NCI-H345 treated with DMSO at 0.1 percent for 48 hours (cell line): Measurements from ENCODE around the gene SCN2B.
A peak's percentile ranks its signal among the peaks of the same experiment; 100 is the strongest.

Experiments
- DNase-seq: peaks from one replicate; lab custom pipeline; 2025; ENCODE audit not compliant: unreplicated experiment; lab: John Stamatoyannopoulos, UW

Gene SCN2B

GRCh38 chr11:118175031-118175992 is 1.1 kb downstream of the SCN2B start:
- DNase-seq: no peak

GRCh38 chr11:118174006-118174567 is 2.4 kb downstream of the SCN2B start:
- DNase-seq: no peak

- DNase-seq: no peak
Observed at GRCh38 chr11:118172356-118172755, 4.1 kb downstream of the SCN2B start.

- peak; percentile 66 for DNase-seq
Observed at GRCh38 chr11:118171269-118172062, 5.0 kb downstream of the SCN2B start.

- DNase-seq: peak; percentile 67
Observed at GRCh38 chr11:118170882-118171268, 5.6 kb downstream of the SCN2B start.

- no peak for DNase-seq
Observed at GRCh38 chr11:118170231-118170630, 6.2 kb downstream of the SCN2B start.

GRCh38 chr11:118169300-118170140 is 6.9 kb downstream of the SCN2B start:
- DNase-seq: no peak

GRCh38 chr11:118168751-118169150 is 7.7 kb downstream of the SCN2B start:
- no peak for DNase-seq

GRCh38 chr11:118168316-118168715 is 8.1 kb downstream of the SCN2B start:
- no peak for DNase-seq

GRCh38 chr11:118167906-118168305 is 8.5 kb downstream of the SCN2B start:
- no peak for DNase-seq

- DNase-seq: no peak
Observed at GRCh38 chr11:118167253-118167652, 9.2 kb downstream of the SCN2B start.

- DNase-seq: no peak
Observed at GRCh38 chr11:118166641-118167040, 9.8 kb downstream of the SCN2B start.

GRCh38 chr11:118164885-118165284 is 11.6 kb downstream of the SCN2B start:
- no peak for DNase-seq

- no peak for DNase-seq
Observed at GRCh38 chr11:118163494-118163893, 12.9 kb downstream of the SCN2B start.

GRCh38 chr11:118162846-118163245 is 13.6 kb downstream of the SCN2B start:
- no peak for DNase-seq

GRCh38 chr11:118161786-118162185 is 14.7 kb downstream of the SCN2B start:
- no peak for DNase-seq

GRCh38 chr11:118157186-118157895 is 19.1 kb downstream of the SCN2B start:
- DNase-seq: no peak

- no peak for DNase-seq
Observed at GRCh38 chr11:118156531-118157185, 19.8 kb downstream of the SCN2B start.

- DNase-seq: peak; percentile 57
Observed at GRCh38 chr11:118155776-118156530, 20.5 kb downstream of the SCN2B start.
